NCI-H748 treated with DMSO at 0.1 percent for 48 hours (cell line): ENCODE results near the gene AQP4.

Experiments used
- DNase-seq: peaks from one replicate; lab custom pipeline; 2025; lab: John Stamatoyannopoulos, UW

The AQP4 gene

DNA sequence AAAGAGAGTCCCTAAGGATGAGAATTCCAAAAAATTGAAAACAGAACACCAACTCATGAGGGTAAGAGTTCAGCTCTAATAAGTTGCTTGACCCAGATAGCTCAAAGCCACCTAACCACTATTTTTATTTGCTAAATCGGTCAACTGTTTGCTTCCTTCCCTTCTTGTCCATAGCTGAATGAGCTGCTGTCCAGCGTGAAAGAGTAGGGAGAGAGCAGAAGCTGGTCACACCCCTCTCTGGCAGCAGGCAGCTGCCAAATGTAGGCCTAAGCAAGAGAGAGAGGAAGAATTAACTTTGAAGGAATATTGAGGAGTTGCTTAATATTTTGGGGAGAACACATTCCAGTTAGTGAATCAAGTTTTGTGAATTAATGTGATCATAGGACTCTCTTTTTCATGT is 25.9 kb downstream of the AQP4 start:
- no peak for DNase-seq

DNA sequence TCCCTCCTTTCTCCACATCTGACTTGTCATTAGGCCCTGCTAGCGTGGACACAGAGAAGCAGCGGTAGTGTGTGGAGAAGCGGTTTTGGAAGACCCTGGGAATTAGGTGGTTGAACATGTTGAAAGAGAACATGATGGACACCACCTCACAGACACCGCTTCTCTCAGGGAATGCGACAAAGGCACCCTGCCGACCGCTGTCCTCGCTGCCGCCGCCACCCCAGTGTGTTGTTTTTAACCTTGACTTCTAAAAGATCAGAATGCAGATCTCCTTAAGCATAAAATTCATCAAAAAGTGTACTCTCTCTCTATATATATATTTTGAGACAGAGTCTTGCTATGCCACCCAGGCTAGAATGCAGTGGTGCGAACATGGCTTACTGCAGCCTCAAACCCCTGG is 33.2 kb downstream of the AQP4 start:
- DNase-seq = no peak

DNA sequence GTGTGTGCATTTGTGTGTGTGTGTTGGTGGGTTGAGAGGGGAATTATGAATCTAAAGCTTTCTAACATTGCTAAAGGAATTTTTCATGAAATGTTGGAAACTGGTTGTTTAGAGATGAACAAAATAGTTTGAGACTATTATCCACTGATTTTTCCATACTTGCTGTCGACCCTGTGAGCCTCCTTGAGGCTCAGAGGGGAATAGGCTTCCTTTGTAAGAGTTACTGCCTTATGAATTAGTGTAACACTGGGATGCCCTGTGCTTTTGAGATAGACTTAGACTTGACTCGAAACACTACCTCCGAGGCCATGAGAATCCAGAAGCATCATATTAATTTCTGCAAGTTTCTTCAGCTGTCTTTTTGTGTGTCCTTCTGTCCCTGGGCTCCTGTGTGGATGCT is 37.9 kb downstream of the AQP4 start:
- DNase-seq = no peak

DNA sequence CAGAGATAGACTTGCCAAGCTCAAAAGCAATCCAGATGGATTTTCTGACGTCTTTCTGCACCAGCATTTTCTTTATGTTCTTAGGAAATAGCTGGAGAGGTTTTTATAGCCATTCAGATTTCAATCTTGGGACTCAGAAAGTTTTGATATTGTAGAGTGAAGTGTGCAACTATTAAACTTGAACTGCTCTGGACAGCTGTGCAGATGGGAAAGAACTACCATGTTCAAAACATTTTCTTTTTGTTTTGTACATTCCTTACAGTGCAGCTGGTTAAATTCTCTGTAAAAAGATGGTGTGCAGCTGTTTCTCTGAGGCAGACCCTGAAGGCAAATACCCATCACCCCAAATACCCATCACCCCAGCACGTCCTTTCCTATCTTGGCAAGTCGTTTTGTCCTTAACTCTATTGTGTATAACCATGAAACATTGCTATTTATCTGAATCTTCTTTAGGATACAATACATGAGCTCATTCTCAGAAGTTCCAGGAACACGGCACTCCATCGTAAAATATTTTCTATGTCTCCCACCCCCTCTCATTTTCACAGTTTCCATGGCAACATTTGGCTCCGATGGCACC is 38.8 kb downstream of the AQP4 start:
- no peak for DNase-seq

DNA sequence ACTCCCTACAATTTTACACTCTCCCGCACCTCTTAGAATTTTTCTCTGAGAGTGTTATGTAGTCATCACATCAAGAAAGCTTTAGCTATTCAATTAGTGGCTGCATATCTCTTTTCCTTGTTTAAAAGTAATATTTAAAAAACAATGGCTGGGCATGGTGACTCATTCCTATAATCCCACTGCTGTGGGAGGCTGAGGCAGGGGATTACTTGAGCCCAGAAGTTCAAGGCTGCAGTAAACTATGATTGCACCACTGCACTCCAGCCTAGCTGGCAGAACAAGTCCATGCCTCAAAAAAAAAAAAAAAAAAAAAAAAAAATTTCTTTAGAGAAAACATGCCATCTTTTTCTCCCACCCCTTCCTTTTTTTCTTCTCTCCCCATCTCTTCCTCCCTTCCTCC is 44.3 kb downstream of the AQP4 start:
- no peak for DNase-seq

DNA sequence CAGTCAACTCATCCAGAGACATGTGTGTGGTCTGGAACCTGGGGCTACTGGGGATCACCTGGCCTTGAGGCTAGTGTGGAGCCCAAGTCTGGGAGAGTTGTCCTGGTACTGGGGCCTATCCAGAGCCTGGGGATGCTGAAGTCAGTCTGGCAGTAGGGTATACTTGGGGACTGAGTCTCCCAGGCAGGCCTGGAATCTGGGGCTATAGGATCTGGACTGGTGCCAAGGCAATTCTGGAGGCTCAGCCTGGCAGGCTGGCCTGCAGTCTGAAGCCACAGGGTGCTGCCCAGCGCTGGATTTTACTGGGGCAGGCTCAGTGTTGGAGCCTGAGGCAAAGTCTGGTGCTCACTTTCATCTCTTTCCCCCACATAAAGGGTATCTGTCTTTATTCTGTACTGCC is 46.5 kb downstream of the AQP4 start:
- DNase-seq = no peak

DNA sequence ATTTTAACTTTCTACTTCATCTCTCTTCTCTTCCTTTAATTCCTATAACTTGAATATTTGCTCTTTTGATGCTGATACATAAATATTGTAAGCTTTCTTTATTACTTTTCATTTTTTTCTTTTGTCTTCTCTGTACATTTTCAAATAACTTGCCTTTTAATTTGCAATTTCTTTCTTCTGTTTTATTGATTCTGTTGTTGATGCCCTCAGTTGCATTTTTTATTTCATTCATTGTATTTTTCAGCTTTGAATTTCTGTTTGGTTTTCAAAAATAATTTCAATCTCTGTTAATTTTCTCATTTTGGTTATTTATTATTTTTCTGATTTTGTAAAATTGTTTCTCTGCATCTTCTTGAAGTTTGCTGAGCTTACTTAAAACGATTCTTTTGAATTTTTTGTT is 47.0 kb downstream of the AQP4 start:
- no peak for DNase-seq

DNA sequence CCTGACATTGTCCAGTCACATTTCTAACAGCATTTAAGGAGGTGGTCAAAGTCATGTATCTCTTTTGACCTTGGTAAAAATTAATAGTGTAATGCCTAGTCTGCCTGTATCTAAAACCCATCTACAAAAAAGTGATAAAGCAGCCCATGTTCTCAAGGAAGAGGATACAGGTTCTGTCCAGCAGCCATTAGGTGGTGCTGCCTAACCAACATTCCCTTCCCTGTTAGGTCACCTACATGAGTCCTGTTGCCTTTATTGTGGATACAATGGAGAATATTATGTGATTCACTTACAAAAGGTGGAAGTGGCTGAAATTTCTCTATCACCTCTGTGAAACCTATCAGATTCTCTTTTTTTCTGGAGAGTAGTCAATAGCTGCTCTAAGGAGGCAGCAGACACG is 52.5 kb downstream of the AQP4 start:
- peak; percentile 42 for DNase-seq

DNA sequence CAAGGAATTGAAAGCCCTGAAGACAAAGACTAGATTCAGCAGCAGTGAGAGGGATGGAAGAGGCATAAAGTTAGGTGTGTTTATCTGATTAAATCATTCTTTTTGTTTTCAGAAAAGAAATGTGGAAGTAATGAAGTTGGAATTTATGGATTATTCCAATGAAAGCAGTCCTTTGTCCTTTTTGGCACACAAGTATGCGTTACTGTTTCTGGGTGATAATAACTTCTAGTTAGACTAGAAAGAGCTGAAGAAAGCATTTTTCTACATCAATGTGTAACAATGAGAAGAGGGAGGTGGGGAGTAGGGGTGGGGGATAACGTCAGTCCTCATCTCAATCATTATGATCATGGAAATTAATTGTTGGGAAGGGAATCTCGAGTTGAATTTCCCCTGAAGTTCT is 53.0 kb downstream of the AQP4 start:
- DNase-seq = no peak

DNA sequence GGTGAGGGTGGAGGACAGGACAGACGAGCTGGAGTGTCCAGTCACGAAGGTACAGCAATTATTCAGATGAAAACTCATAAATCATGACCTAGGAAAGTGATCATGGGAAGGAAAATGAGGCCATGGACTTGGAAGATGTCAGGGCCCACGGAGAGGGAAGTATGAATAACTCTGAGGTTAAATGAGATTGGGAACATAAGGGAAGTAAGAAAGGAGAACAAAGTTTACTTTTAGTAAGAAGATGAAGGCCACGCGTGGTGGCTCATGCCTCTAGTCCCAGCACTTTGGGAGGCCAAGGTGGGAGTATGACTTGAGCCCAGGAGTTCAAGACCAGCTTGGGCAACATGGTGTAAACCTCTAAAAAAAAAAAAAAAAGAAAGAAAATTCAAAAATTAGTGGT is 56.2 kb downstream of the AQP4 start:
- DNase-seq = no peak

DNA sequence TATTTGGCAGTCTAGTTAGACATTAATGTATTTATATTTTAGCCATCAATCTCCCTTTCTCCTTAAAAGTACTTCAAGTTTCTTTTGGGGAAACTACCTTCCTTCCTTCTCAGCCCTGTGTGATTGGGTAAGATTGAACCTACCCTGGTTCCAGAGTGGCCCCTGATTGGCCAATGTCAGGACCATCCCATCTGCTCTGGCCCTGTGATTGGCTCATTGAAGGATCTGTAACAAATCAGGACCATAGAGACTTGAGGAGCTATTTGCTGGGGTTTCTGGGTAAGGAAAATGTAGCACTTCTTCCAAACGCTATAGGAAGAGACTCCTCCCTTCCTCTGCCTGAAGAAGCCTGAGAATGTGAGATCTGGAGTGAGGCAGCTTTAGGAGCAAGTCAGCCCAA is 59.3 kb downstream of the AQP4 start:
- no peak for DNase-seq

DNA sequence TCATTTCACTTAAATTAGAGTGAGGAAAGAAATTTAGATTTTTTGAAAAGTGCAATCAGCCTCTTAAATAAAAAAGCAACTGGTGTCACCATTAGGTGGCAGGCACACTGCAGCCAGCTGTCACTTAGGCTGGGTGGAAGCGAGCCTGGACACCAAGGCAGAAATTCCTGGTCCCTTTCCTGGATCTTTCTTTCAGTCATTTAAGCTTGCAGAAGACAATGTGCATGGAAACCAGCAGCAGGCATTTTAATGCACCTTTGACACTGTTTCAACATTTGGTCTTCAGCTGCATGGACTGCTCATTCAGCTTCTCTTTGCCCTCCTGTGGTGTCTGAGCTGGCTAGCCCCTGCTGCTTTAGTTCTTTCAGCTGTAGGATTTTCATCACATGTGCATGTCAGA is 61.0 kb downstream of the AQP4 start:
- no peak for DNase-seq

DNA sequence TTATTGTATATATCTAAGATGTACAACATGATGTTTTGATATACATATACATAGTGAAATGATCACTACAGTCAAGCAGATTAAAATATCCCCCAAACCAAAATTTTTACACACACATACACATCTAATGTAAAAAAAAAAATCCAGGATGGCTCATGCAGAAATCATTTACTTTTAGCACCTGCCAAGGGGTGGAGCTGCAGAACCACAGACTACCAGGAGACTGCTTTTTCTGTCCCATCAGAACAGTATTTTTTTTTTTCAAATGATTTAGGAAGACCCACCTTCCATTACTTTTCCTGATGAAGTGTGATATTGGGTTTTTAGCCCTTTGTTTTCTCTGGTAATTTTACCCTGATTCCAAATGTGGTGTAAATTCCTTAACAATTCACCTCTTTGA is 61.9 kb downstream of the AQP4 start:
- DNase-seq = no peak

DNA sequence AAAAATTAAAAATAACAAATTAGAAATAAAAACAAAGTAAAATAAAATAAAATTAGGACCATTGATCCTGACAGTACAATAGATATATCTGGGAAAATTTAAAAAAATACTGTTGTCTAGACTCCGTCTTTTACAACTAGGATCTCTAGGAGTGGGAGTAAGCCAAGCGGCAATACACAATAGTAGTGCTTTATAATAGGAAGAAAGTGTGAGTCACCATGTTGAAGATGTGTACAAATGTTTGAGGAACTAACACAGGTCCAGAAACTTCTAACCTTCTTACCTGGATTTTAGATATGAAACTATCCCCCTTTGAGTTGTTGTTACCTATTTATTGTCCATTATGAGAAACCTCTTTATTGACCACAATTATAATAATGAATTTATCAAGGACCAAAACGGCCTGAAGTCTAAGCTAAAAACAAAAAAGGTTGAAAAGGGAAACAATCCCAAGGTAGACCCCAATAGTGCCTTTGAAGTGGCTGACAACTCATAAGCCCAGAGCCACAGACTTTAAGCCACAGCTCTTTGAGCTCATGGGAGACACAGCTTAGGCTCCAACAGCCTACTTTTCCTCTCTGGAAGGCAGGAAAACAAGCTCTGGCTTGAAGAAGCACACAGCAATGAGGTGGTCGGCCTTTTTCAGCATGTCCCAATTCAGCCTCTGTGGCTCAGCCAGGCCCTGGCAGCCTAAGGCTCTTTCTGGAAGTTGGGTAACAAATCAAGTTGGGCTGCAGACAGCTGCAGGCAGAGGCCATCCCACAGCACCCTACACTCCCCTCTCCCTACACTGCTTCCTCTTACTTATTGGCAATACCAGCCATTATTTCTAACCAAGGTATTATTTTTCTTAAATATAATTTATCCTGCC is 62.9 kb downstream of the AQP4 start:
- no peak for DNase-seq
